Measurements from ENCODE around the gene YJEFN3. TPM values are rescaled to one million over a fixed set of nuclear protein-coding genes. Genes with fewer than 3 reads are reported as not detected.

The YJEFN3 gene
- total RNA-seq, 2 donors from 2014 or later, result 7.3 to 12.6 TPM

GRCh38 chr19:19544954-19545591 is 16.4 kb downstream of the YJEFN3 start:
- H3K4me3 Mint-ChIP-seq, result no peak overlapping the region
- H3K36me3 ChIP-seq (ENCODE audit: control insufficient read depth, insufficient read depth, low read length), result no peaks in the 10 kb centered on the region
- H3K36me3 Mint-ChIP-seq (ENCODE audit: low read depth), result no peaks in the 10 kb centered on the region
- no peak overlapping the region for H3K9ac ChIP-seq (ENCODE audit: extremely low read depth, low read length, poor library complexity, severe bottlenecking)
- no peak for TF ChIP-seq CTCF (conservative IDR thresholded peaks at IDR 0.05)
- H3K4me3 ChIP-seq (ENCODE audit: low read length), result no peak overlapping the region
- H3K9me3 ChIP-seq (ENCODE audit: control insufficient read depth, low read length), result no peaks in the 10 kb centered on the region
- DNase-seq, result no peak
- no peaks in the 10 kb centered on the region for H3K27me3 ChIP-seq (ENCODE audit: control insufficient read depth, insufficient read depth, low read length, poor library complexity, severe bottlenecking)
- H3K27ac Mint-ChIP-seq, result no peak overlapping the region
- no peaks in the 10 kb centered on the region for H3K4me1 Mint-ChIP-seq
- H3K9me3 Mint-ChIP-seq, result no peaks in the 10 kb centered on the region
- peaks cover 23% of the 10 kb centered on the region for H3K27me3 Mint-ChIP-seq (ENCODE audit: insufficient read depth)
- H3K27ac ChIP-seq (ENCODE audit: low read depth, low read length), result no peak overlapping the region
- H3K4me1 ChIP-seq (ENCODE audit: control insufficient read depth, insufficient read depth, low read length), result no peaks in the 10 kb centered on the region
- WGBS, 2 experiments (ENCODE audit: insufficient coverage in 1 of 2, insufficient read length in 1 of 2), result 93 to 96% methylated on average over 40 to 53 of the region's 53 CpGs

- no peaks in the 10 kb centered on the region for H3K9me3 ChIP-seq (ENCODE audit: control insufficient read depth, low read length)
- 88 to 98% methylated on average over 16 to 23 of the region's 23 CpGs for WGBS, 2 experiments (ENCODE audit: insufficient coverage in 1 of 2, insufficient read length in 1 of 2)
- H3K36me3 ChIP-seq (ENCODE audit: control insufficient read depth, insufficient read depth, low read length), result no peaks in the 10 kb centered on the region
- peaks cover 17% of the 10 kb centered on the region for H3K27me3 Mint-ChIP-seq (ENCODE audit: insufficient read depth)
- no peak for TF ChIP-seq CTCF (conservative IDR thresholded peaks at IDR 0.05)
- H3K27me3 ChIP-seq (ENCODE audit: control insufficient read depth, insufficient read depth, low read length, poor library complexity, severe bottlenecking), result no peaks in the 10 kb centered on the region
- H3K4me1 ChIP-seq (ENCODE audit: control insufficient read depth, insufficient read depth, low read length), result no peaks in the 10 kb centered on the region
- H3K4me3 Mint-ChIP-seq, result no peak overlapping the region
- H3K27ac ChIP-seq (ENCODE audit: low read depth, low read length), result no peak overlapping the region
- H3K27ac Mint-ChIP-seq, result no peak overlapping the region
- H3K9ac ChIP-seq (ENCODE audit: extremely low read depth, low read length, poor library complexity, severe bottlenecking), result no peak overlapping the region
- H3K36me3 Mint-ChIP-seq (ENCODE audit: low read depth), result no peaks in the 10 kb centered on the region
- no peak overlapping the region for H3K4me3 ChIP-seq (ENCODE audit: low read length)
- H3K9me3 Mint-ChIP-seq, result no peaks in the 10 kb centered on the region
- DNase-seq, result no peak
- H3K4me1 Mint-ChIP-seq, result no peaks in the 10 kb centered on the region
Observed at GRCh38 chr19:19545707-19546106, 17.0 kb downstream of the YJEFN3 start.

GRCh38 chr19:19546751-19547162 is 18.0 kb downstream of the YJEFN3 start:
- 90 to 93% methylated on average over 15 to 19 of the region's 19 CpGs for WGBS, 2 experiments (ENCODE audit: insufficient coverage in 1 of 2, insufficient read length in 1 of 2)
- DNase-seq, result no peak
- H3K4me3 Mint-ChIP-seq, result no peak overlapping the region
- H3K27me3 Mint-ChIP-seq (ENCODE audit: insufficient read depth), result peaks cover 9% of the 10 kb centered on the region
- Histone ChIP-seq H3K9me3 (ENCODE audit: control insufficient read depth, low read length) (no peaks in the 10 kb centered on the region), H3K4me1 (ENCODE audit: control insufficient read depth, insufficient read depth, low read length) (no peaks in the 10 kb centered on the region), H3K27me3 (ENCODE audit: control insufficient read depth, insufficient read depth, low read length, poor library complexity, severe bottlenecking) (no peaks in the 10 kb centered on the region), H3K36me3 (ENCODE audit: control insufficient read depth, insufficient read depth, low read length) (no peaks in the 10 kb centered on the region), H3K27ac (ENCODE audit: low read depth, low read length) (no peak overlapping the region), H3K4me3 (ENCODE audit: low read length) (no peak overlapping the region), H3K9ac (ENCODE audit: extremely low read depth, low read length, poor library complexity, severe bottlenecking) (no peak overlapping the region)
- no peak for TF ChIP-seq CTCF (conservative IDR thresholded peaks at IDR 0.05)
- H3K36me3 Mint-ChIP-seq (ENCODE audit: low read depth), result no peaks in the 10 kb centered on the region
- H3K9me3 Mint-ChIP-seq, result no peaks in the 10 kb centered on the region
- H3K4me1 Mint-ChIP-seq, result no peaks in the 10 kb centered on the region
- H3K27ac Mint-ChIP-seq, result no peak overlapping the region

Data from endodermal cell (in vitro differentiated cells).